ENCODE data around the gene C4orf50. TPM values are rescaled to one million over a fixed set of nuclear protein-coding genes. Genes with fewer than 3 reads are reported as not detected.

The C4orf50 gene
- total RNA-seq, 4 donors from 2014 or later, result under 0.01 to 0.16 (median under 0.01) TPM

- TF ChIP-seq, protein P1, sequence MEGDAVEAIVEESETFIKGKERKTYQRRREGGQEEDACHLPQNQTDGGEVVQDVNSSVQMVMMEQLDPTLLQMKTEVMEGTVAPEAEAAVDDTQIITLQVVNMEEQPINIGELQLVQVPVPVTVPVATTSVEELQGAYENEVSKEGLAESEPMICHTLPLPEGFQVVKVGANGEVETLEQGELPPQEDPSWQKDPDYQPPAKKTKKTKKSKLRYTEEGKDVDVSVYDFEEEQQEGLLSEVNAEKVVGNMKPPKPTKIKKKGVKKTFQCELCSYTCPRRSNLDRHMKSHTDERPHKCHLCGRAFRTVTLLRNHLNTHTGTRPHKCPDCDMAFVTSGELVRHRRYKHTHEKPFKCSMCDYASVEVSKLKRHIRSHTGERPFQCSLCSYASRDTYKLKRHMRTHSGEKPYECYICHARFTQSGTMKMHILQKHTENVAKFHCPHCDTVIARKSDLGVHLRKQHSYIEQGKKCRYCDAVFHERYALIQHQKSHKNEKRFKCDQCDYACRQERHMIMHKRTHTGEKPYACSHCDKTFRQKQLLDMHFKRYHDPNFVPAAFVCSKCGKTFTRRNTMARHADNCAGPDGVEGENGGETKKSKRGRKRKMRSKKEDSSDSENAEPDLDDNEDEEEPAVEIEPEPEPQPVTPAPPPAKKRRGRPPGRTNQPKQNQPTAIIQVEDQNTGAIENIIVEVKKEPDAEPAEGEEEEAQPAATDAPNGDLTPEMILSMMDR (IDR thresholded peaks at IDR 0.05; ENCODE audit: low read depth), result no peak
Measured at GRCh38 chr4:5854929-5855328, 163.3 kb downstream of the C4orf50 start.

GRCh38 chr4:5852523-5853202 is 165.6 kb downstream of the C4orf50 start:
- TF ChIP-seq, protein P1 (IDR thresholded peaks at IDR 0.05; ENCODE audit: low read depth), result no peak

GRCh38 chr4:5851637-5852301 is 166.5 kb downstream of the C4orf50 start:
- TF ChIP-seq, protein P1 (IDR thresholded peaks at IDR 0.05; ENCODE audit: low read depth), result no peak

Small RNA genes within 50 kb of the gene (small RNA-seq; reads per million reads assigned to genes)
- gene MIR378D1, result not detected

Other genes with a start within 250 kb of the C4orf50 start
- gene CRMP1, start 125.3 kb downstream of the C4orf50 start, total RNA-seq, result not detected
- under 1 TPM; 0.33 to 0.88 (median 0.36) TPM for gene JAKMIP1, start 182.1 kb upstream of the C4orf50 start, total RNA-seq

Data from subcutaneous adipose tissue (tissue), 4 donors.